Hepatocyte (in vitro differentiated cells): ENCODE measurements around the gene SIX1. TPM values are rescaled to one million over a fixed set of nuclear protein-coding genes. Genes with fewer than 3 reads are reported as not detected.

Source experiments
- DNase-seq: peaks from one replicate; pipeline ENCODE4 v3.0.0-alpha.2; 2016; ENCODE audit warnings: low spot score
- H2AFZ ChIP-seq: fragments of 200-600 bp; sonication (generic); 2 replicates; pipeline ENCODE4 v1.6.0; 2016; ENCODE audit warnings: antibody characterized with exemption, mild to moderate bottlenecking
- H3K27ac ChIP-seq: fragments of 200-600 bp; sonication (generic); 2 replicates; pipeline ENCODE4 v1.5.1; 2016; ENCODE audit warnings: mild to moderate bottlenecking
- H3K27me3 ChIP-seq: fragments of 200-600 bp; sonication (generic); 2 replicates; pipeline ENCODE4 v1.6.1; 2016
- H3K36me3 ChIP-seq: fragments of 200-600 bp; sonication (generic); replicated peaks from 2 replicates; pipeline ENCODE4 v1.5.1; 2016; ENCODE audit warnings: low read depth; ENCODE audit not compliant: insufficient read depth
- H3K4me1 ChIP-seq: fragments of 200-600 bp; sonication (generic); 2 replicates; pipeline ENCODE4 v1.5.1; 2016; ENCODE audit warnings: mild to moderate bottlenecking, moderate library complexity; ENCODE audit not compliant: insufficient read depth
- H3K4me2 ChIP-seq: fragments of 200-600 bp; sonication (generic); 2 replicates; pipeline ENCODE4 v1.6.0; 2016
- H3K4me3 ChIP-seq: fragments of 200-600 bp; sonication (generic); 2 replicates; pipeline ENCODE4 v1.5.1; 2016; ENCODE audit warnings: mild to moderate bottlenecking
- H3K79me2 ChIP-seq: fragments of 200-600 bp; sonication (generic); 2 replicates; pipeline ENCODE4 v1.6.0; 2017; ENCODE audit warnings: mild to moderate bottlenecking
- H3K9me2 ChIP-seq: fragments of 200-600 bp; sonication (generic); replicated peaks from 2 replicates; pipeline ENCODE4 v1.6.0; 2017; ENCODE audit warnings: mild to moderate bottlenecking; ENCODE audit not compliant: insufficient read depth
- H3K9me3 ChIP-seq: fragments of 200-600 bp; sonication (generic); 2 replicates; pipeline ENCODE4 v1.5.1; 2016; ENCODE audit warnings: low read depth, mild to moderate bottlenecking
- H4K20me1 ChIP-seq: fragments of 200-600 bp; sonication (generic); 2 replicates; pipeline ENCODE4 v1.6.0; 2016; ENCODE audit warnings: mild to moderate bottlenecking; ENCODE audit not compliant: insufficient read depth, poor library complexity, severe bottlenecking
- EZH2 ChIP-seq: fragments of 200-600 bp; sonication (generic); IDR thresholded peaks from 2 replicates; pipeline ENCODE4 v1.6.1; 2016; ENCODE audit warnings: antibody characterized with exemption, mild to moderate bottlenecking, borderline replicate concordance
- EZH2phosphoT487 ChIP-seq: fragments of 200-600 bp; sonication (generic); IDR thresholded peaks from one replicate; pipeline ENCODE4 v1.6.1; 2018; ENCODE audit warnings: antibody characterized with exemption, mild to moderate bottlenecking, low read depth, moderate library complexity; ENCODE audit not compliant: unreplicated experiment, severe bottlenecking
- whole genome bisulfite sequencing: methylation state at CpG from one replicate; pipeline ENCODE4 v1.1.6; 2016; ENCODE audit warnings: low lambda C conversion rate; ENCODE audit errors: missing lambda C conversion rate; 5-methylcytosine and 5-hydroxymethylcytosine counted together
- polyA plus RNA-seq: library from polyadenylated mRNA; unstranded; fragments of >200 nt; fragmentation: Nextera tagmentation; extraction: Ambion mirVana; gene quantifications from 2 replicates; pipeline ENCODE4 v1.2.1, GENCODE V29; 2016
- total RNA-seq: library from RNA; depleted of rRNA; stranded (reverse); fragments of >200 nt; gene quantifications from 2 replicates; pipeline ENCODE4 v1.2.3, GENCODE V29; 2014
- TF ChIP-seq, protein P1 (sequence below): fragments of 200-600 bp; sonication (generic); IDR thresholded peaks from 2 replicates; pipeline ENCODE4 v1.5.1; 2016; ENCODE audit warnings: antibody characterized with exemption, mild to moderate bottlenecking; ENCODE audit not compliant: poor library complexity

Gene SIX1
- total and polyA plus RNA-seq, 2 experiments from 2014 or later = 5.9 to 6.3 TPM

DNA sequence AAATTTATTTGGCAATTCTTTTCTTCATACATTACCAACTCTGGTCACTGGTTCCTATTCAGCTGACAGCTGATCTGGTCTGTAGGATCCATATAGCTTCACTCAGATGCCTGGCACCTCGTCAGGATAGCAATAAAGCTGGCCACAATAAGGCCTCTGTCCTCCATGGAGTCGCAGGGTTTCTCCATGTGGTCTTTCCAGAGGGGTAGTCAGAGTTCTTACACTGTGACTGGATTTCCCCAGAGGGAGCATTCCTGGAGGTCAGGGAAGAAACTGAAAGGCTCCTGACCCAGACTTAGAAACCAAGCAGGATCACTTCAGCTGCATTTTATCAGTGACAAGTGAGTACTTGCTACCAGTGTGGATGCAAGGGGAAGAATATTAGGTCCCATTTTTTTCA, 34.9 kb upstream of the SIX1 start:
- H3K4me3 ChIP-seq = no peak overlapping the region
- no peak overlapping the region for H2AFZ ChIP-seq
- no peak for DNase-seq
- H3K79me2 ChIP-seq = no peaks in the 10 kb centered on the region
- H3K27me3 ChIP-seq = no peaks in the 10 kb centered on the region
- H3K4me2 ChIP-seq = no peak overlapping the region
- H3K27ac ChIP-seq = no peak overlapping the region
- H3K36me3 ChIP-seq = no peaks in the 10 kb centered on the region
- TF ChIP-seq EZH2 (no peak), EZH2phosphoT487 (no peak)
- TF ChIP-seq, protein P1, sequence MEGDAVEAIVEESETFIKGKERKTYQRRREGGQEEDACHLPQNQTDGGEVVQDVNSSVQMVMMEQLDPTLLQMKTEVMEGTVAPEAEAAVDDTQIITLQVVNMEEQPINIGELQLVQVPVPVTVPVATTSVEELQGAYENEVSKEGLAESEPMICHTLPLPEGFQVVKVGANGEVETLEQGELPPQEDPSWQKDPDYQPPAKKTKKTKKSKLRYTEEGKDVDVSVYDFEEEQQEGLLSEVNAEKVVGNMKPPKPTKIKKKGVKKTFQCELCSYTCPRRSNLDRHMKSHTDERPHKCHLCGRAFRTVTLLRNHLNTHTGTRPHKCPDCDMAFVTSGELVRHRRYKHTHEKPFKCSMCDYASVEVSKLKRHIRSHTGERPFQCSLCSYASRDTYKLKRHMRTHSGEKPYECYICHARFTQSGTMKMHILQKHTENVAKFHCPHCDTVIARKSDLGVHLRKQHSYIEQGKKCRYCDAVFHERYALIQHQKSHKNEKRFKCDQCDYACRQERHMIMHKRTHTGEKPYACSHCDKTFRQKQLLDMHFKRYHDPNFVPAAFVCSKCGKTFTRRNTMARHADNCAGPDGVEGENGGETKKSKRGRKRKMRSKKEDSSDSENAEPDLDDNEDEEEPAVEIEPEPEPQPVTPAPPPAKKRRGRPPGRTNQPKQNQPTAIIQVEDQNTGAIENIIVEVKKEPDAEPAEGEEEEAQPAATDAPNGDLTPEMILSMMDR = no peak
- H3K9me2 ChIP-seq = no peaks in the 10 kb centered on the region
- 70% methylated on average over 2 of the region's 2 CpGs for WGBS
- H4K20me1 ChIP-seq = no peaks in the 10 kb centered on the region
- H3K9me3 ChIP-seq = no peaks in the 10 kb centered on the region
- H3K4me1 ChIP-seq = no peaks in the 10 kb centered on the region

DNA sequence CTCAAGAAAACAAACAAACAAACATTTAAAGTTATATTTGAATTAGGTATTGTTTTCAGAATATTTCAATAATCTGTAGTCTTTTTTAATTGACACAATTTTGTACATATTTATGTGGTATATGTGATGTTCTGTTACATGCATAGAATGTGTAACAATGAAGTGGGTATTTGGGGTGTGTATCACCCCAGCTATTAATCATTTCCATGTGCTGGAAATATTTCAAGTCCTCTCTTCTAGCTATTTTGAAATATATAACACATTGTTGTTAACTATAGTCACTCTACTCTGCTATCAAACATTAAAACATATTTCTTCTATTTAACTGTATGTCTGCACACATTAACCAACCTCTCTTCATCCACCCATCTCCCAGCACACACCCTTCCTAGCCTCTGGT, 32.0 kb upstream of the SIX1 start:
- Histone ChIP-seq H3K4me3 (no peak overlapping the region), H3K36me3 (no peaks in the 10 kb centered on the region), H3K9me2 (no peaks in the 10 kb centered on the region)

DNA sequence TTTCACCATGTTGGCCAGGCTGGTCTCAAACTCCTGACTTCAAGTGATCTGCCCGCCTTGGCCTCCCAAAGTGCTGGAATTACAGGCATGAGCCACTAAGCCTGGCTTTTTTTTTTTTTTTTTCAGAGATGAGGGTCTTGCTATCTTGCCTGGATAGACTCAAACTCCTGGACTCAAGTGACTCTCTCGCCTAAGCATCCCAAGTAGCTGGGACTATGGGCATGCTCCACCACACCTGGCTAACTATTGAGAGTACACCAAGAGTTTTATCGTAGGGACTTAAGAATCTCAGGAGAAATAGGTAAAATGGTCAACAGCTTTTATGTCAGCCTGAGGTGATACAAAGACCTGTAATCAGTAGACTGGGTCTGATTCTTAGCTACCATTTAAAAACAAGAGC, 31.2 kb upstream of the SIX1 start:
- Histone ChIP-seq H3K79me2 (no peaks in the 10 kb centered on the region), H3K4me2 (no peak overlapping the region), H2AFZ (no peak overlapping the region), H3K4me3 (no peak overlapping the region), H3K27ac (no peak overlapping the region), H3K9me2 (no peaks in the 10 kb centered on the region), H4K20me1 (no peaks in the 10 kb centered on the region), H3K9me3 (no peaks in the 10 kb centered on the region), H3K4me1 (no peaks in the 10 kb centered on the region), H3K36me3 (no peaks in the 10 kb centered on the region), H3K27me3 (no peaks in the 10 kb centered on the region)
- TF ChIP-seq EZH2phosphoT487 (no peak), EZH2 (no peak)
- TF ChIP-seq, protein P1 = no peak
- 95% methylated on average over 3 of the region's 3 CpGs for WGBS
- no peak for DNase-seq

More for the DNA sequence above, 32.0 kb upstream of the SIX1 start:
- Histone ChIP-seq H2AFZ (no peak overlapping the region), H3K27ac (no peak overlapping the region), H3K4me1 (no peaks in the 10 kb centered on the region), H3K4me2 (no peak overlapping the region), H3K9me3 (no peaks in the 10 kb centered on the region), H3K79me2 (no peaks in the 10 kb centered on the region), H3K27me3 (no peaks in the 10 kb centered on the region), H4K20me1 (no peaks in the 10 kb centered on the region)
- TF ChIP-seq, protein P1 = no peak
- TF ChIP-seq EZH2 (no peak), EZH2phosphoT487 (no peak)
- no peak for DNase-seq

DNA sequence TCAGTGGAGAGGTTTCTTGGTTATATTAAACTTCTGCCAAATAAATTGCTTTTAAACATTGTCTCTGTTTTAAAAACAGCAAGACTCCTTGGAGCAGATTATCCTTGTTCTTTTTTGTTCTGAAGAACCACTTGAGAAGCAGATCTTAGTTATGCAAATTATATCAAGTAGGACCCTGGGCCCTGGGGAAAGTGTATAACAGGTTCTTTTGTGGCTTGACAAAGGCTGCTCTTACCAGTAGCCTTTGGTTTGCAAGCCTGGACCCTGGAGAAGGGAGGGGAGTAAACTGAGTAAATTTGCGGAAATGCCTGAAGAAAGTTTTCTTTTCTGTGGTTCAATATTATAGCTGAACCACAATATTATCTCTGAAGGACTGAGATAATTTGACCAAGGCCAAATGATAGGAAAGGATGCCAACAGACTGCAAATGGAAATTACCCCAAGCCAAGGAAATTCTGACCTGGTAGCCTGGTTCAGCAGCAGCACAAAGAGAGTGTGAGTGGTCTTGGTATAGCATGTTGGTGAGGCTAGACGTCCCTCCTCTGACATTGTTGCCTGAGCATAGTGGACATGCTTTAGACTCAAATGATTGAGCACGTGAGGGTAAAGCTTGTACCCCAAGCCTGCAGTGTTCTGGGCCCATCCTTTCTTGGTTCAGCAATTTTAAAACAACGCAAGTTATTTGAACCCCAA, 30.4 kb upstream of the SIX1 start:
- H3K4me3 ChIP-seq = no peak overlapping the region
- H3K36me3 ChIP-seq = no peaks in the 10 kb centered on the region
- H4K20me1 ChIP-seq = no peaks in the 10 kb centered on the region
- H3K4me2 ChIP-seq = no peak overlapping the region
- TF ChIP-seq, protein P1 = no peak
- no peak for TF ChIP-seq EZH2phosphoT487
- TF ChIP-seq EZH2 = no peak
- H3K27ac ChIP-seq = no peak overlapping the region
- H3K79me2 ChIP-seq = no peaks in the 10 kb centered on the region
- H2AFZ ChIP-seq = no peak overlapping the region
- H3K9me3 ChIP-seq = no peaks in the 10 kb centered on the region
- H3K27me3 ChIP-seq = no peaks in the 10 kb centered on the region
- no peak for DNase-seq
- 86% methylated on average over 4 of the region's 4 CpGs for WGBS
- H3K9me2 ChIP-seq = no peaks in the 10 kb centered on the region
- no peaks in the 10 kb centered on the region for H3K4me1 ChIP-seq
